Measurements from ENCODE around the gene BCKDHB. TPM values are rescaled to one million over a fixed set of nuclear protein-coding genes. Genes with fewer than 3 reads are reported as not detected.

Gene BCKDHB
- total and polyA plus RNA-seq, 2 donors (not counting 3 experiments of a cell fraction or from before 2014, with no cell fraction given): 5.6 to 12.2 TPM

DNA sequence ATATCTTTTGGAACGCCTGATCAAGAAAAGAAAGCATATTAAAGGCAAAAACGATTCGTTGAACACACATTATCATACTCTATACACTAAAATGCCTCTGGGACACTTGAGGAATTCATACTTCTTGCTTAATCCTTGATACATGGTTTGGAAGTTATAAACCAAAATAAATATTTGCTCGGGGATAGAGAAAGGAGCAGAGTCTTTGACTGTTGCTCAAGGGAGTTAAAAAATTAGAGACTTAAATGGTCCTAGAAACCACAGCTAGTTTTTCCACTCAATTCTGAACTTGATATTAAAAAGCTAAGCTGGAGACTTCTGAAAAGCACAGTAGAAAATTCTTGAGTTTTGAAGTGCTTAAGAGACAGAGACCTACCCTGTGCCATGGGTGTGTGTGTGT is 98.9 kb downstream of the BCKDHB start:
- Histone ChIP-seq H3K9me3 (replicated peaks; ENCODE audit: control insufficient read depth, insufficient read depth, low read length) (no peaks in the 10 kb centered on the region), H2AFZ (ENCODE audit: low read depth, low read length) (no peak overlapping the region), H3K4me3 (replicated peaks in 1 of 3; ENCODE audit: insufficient read depth in 1 of 3, low read depth in 1 of 3, low read length in 3 of 3) (no peak overlapping the region), H3K4me2 (ENCODE audit: insufficient read depth, low read length) (no peak overlapping the region), H3K4me1 (ENCODE audit: control insufficient read depth, extremely low read depth, insufficient read depth, low read length) (no peaks in the 10 kb centered on the region), H3K27me3 (ENCODE audit: control insufficient read depth in 2 of 2, insufficient read depth in 2 of 2, low read length in 2 of 2) (no peaks in the 10 kb centered on the region), H3K36me3 (ENCODE audit: control insufficient read depth in 2 of 2, extremely low read depth in 1 of 2, insufficient read depth in 2 of 2, low read length in 2 of 2) (no peaks in the 10 kb centered on the region), H3K9me1 (replicated peaks; ENCODE audit: control insufficient read depth, extremely low read depth, insufficient read depth, low read length) (no peaks in the 10 kb centered on the region), H4K20me1 (replicated peaks; ENCODE audit: control insufficient read depth, extremely low read depth, insufficient read depth, low read length) (no peaks in the 10 kb centered on the region), H3K27ac (ENCODE audit: insufficient read depth, low read depth, low read length) (no peak overlapping the region), H3K9ac (replicated peaks; ENCODE audit: extremely low read depth, insufficient read depth, low read length) (no peak overlapping the region), H3K79me2 (ENCODE audit: control insufficient read depth, insufficient read depth, low read length) (no peaks in the 10 kb centered on the region)
- FAIRE-seq (no peak), DNase-seq (ENCODE audit: low read depth, low spot score) (no peak)
- TF ChIP-seq MAX (IDR thresholded peaks at IDR 0.05; ENCODE audit: insufficient read depth, insufficient read length) (no peak), MYC (IDR thresholded peaks at IDR 0.05; ENCODE audit: low read depth, low read length) (no peak), JUN (IDR thresholded peaks at IDR 0.05; ENCODE audit: borderline replicate concordance, insufficient read depth, insufficient read length, low read depth) (no peak)
- dilution Hi-C loops (cut with MboI; ENCODE audit: extremely low pct_ligation_motif_present, low sequenced_read_pairs): no loop called here
- ChIA-PET CTCF (interaction anchor here (1.2 to 4.8 kb wide), 2 partner anchors 8 to 318 kb away, joined by 4 to 38 read pairs; no protein-coding TSS in a partner anchor), POLR2A (no interaction called here)
- intact Hi-C loops (cut with micrococcal nuclease): no loop called here
- no TSS peak for BruUV-seq (replicated peaks)

GRCh38 chr6:80206758-80207157 is 100.3 kb downstream of the BCKDHB start:
- intact Hi-C loops (cut with micrococcal nuclease) (no loop called here), dilution Hi-C loops (cut with MboI; ENCODE audit: extremely low pct_ligation_motif_present, low sequenced_read_pairs) (no loop called here)
- no peak for TF ChIP-seq GATA2 (IDR thresholded peaks at IDR 0.05; ENCODE audit: insufficient read depth, insufficient read length, low read depth, low read length)
- TF ChIP-seq POLR2A (IDR thresholded peaks at IDR 0.05; ENCODE audit: low read depth, low read length): no peak
- TF ChIP-seq, protein P1, sequence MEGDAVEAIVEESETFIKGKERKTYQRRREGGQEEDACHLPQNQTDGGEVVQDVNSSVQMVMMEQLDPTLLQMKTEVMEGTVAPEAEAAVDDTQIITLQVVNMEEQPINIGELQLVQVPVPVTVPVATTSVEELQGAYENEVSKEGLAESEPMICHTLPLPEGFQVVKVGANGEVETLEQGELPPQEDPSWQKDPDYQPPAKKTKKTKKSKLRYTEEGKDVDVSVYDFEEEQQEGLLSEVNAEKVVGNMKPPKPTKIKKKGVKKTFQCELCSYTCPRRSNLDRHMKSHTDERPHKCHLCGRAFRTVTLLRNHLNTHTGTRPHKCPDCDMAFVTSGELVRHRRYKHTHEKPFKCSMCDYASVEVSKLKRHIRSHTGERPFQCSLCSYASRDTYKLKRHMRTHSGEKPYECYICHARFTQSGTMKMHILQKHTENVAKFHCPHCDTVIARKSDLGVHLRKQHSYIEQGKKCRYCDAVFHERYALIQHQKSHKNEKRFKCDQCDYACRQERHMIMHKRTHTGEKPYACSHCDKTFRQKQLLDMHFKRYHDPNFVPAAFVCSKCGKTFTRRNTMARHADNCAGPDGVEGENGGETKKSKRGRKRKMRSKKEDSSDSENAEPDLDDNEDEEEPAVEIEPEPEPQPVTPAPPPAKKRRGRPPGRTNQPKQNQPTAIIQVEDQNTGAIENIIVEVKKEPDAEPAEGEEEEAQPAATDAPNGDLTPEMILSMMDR (IDR thresholded peaks at IDR 0.05; ENCODE audit: extremely low read depth in 1 of 2, insufficient read depth in 1 of 2, low read depth in 1 of 2, low read length in 2 of 2): no peak
- TF ChIP-seq JUN (IDR thresholded peaks at IDR 0.05; ENCODE audit: borderline replicate concordance, insufficient read depth, insufficient read length, low read depth): no peak
- no peak for TF ChIP-seq EZH2 (IDR thresholded peaks at IDR 0.05; ENCODE audit: borderline replicate concordance, low read depth, low read length, severe bottlenecking)
- TF ChIP-seq FOS (IDR thresholded peaks at IDR 0.05; ENCODE audit: borderline replicate concordance, insufficient read depth, low read length): no peak
- no peak for TF ChIP-seq POLR2AphosphoS5 (IDR thresholded peaks at IDR 0.05; ENCODE audit: insufficient read depth, low read depth, low read length)
- TF ChIP-seq MAX (IDR thresholded peaks at IDR 0.05; ENCODE audit: insufficient read depth, insufficient read length): no peak
- no peak for TF ChIP-seq MYC (IDR thresholded peaks at IDR 0.05; ENCODE audit: low read depth, low read length)
- no peaks in the 10 kb centered on the region for H3K27me3 ChIP-seq (ENCODE audit: control insufficient read depth in 2 of 2, insufficient read depth in 2 of 2, low read length in 2 of 2)
- H3K9me1 ChIP-seq (replicated peaks; ENCODE audit: control insufficient read depth, extremely low read depth, insufficient read depth, low read length): no peaks in the 10 kb centered on the region
- no peaks in the 10 kb centered on the region for H3K79me2 ChIP-seq (ENCODE audit: control insufficient read depth, insufficient read depth, low read length)
- H3K9ac ChIP-seq (replicated peaks; ENCODE audit: extremely low read depth, insufficient read depth, low read length): no peak overlapping the region
- CTCF ChIA-PET: interaction anchor here (1.1 kb wide), 1 partner anchor 18 kb away, joined by 3 read pairs; no protein-coding TSS in a partner anchor
- no peaks in the 10 kb centered on the region for H3K36me3 ChIP-seq (ENCODE audit: control insufficient read depth in 2 of 2, extremely low read depth in 1 of 2, insufficient read depth in 2 of 2, low read length in 2 of 2)
- no peak overlapping the region for H3K4me3 ChIP-seq (replicated peaks in 1 of 3; ENCODE audit: insufficient read depth in 1 of 3, low read depth in 1 of 3, low read length in 3 of 3)
- H3K27ac ChIP-seq (ENCODE audit: insufficient read depth, low read depth, low read length): no peak overlapping the region
- POLR2A ChIA-PET: no interaction called here
- no peaks in the 10 kb centered on the region for H3K9me3 ChIP-seq (replicated peaks; ENCODE audit: control insufficient read depth, insufficient read depth, low read length)
- DNase-seq (ENCODE audit: low read depth, low spot score) (no peak), FAIRE-seq (no peak)
- no peak overlapping the region for H2AFZ ChIP-seq (ENCODE audit: low read depth, low read length)
- no peak overlapping the region for H3K4me2 ChIP-seq (ENCODE audit: insufficient read depth, low read length)
- H3K4me1 ChIP-seq (ENCODE audit: control insufficient read depth, extremely low read depth, insufficient read depth, low read length): no peaks in the 10 kb centered on the region
- H4K20me1 ChIP-seq (replicated peaks; ENCODE audit: control insufficient read depth, extremely low read depth, insufficient read depth, low read length): no peaks in the 10 kb centered on the region
- BruUV-seq (replicated peaks): no TSS peak

Measured in endothelial cell of umbilical vein (primary cell).